Measurements from ENCODE around the gene LMF2.

Gene LMF2

GRCh38 chr22:50467341-50467740 is 40.2 kb downstream of the LMF2 start:
- TF ChIP-seq GATA2 (IDR thresholded peaks at IDR 0.05; ENCODE audit: low read depth, low read length) (no peak), GATA3 (IDR thresholded peaks at IDR 0.05; ENCODE audit: low read depth, low read length) (no peak)

DNA sequence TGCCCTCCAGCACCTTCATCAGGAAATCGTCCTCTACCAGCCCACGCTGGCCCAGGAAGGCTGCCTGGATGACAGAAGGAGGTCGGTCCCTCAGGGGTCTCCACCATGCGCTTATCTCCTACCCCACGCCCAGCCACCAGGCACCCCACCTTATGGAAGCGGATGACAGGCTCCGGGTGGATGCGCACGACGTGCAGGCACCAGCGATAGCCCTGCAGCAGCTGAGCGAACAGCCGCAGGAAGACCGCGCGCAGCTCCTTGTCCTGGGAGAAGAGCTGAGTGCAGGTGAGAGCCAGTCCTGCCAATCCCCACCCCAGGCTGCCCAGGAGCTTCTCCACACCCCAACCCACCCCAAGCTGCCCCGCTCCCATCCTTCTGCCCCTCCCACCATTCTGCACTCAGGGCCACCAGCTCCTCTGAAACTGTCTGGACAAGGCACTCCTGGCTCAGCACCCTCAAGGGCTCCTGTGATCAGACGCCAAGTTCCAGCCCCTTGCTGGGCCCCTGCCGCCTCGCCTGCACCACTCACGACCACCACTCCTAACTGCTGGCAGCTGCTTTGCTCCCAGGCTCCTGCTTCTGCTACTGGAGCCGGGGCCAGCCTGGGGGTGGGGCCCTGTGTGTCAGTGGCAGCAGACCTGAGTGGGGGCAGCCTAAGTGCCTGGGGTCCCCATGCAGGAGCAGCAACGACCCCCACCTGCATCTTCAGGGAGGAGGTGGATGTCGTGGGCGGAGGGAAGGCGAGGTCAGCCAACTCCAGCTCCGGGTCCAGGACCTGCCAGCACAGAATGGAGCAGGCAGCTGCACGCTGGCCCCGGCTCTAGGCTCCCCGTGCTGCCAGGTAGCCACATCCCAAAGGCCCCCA is 42.2 kb downstream of the LMF2 start:
- TF ChIP-seq GATA3 (IDR thresholded peaks at IDR 0.05; ENCODE audit: low read depth, low read length) (no peak), GATA2 (IDR thresholded peaks at IDR 0.05; ENCODE audit: low read depth, low read length) (no peak)

- TF ChIP-seq GATA3 (IDR thresholded peaks at IDR 0.05; ENCODE audit: low read depth, low read length) (no peak), GATA2 (IDR thresholded peaks at IDR 0.05; ENCODE audit: low read depth, low read length) (no peak)
Observed at GRCh38 chr22:50464451-50464850, 43.1 kb downstream of the LMF2 start.

- TF ChIP-seq GATA3 (IDR thresholded peaks at IDR 0.05; ENCODE audit: low read depth, low read length) (no peak), GATA2 (IDR thresholded peaks at IDR 0.05; ENCODE audit: low read depth, low read length) (no peak)
Observed at GRCh38 chr22:50463188-50463900, 44.2 kb downstream of the LMF2 start.

DNA sequence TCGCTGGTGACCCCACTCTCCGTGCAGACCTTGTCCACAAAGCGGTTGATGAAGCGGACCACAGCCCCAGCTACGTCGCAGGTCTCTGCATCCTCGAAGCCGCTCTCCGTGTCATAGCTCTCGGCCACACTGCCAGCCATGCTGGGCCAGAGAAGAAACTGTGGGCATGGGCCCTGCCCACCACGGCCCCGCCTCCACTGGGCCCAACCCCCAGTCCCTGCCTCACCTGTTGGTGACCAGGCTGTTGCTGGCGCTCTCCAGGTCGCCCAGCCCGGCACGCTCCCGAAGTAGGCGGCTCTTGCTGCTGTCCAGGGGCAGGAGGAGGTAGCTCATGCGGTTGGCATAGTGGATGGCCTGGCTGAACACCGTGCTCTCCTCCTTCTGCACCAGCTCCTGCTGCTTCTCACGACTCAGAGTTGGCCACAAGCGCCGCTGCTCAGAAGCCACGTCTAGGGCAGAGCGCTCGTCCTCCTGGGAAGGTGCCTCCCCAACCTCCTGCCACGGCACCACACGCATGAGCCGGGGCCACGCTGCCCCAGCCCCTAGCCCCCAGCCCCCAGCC is 45.4 kb downstream of the LMF2 start:
- TF ChIP-seq GATA2 (IDR thresholded peaks at IDR 0.05; ENCODE audit: low read depth, low read length), result no peak
- TF ChIP-seq GATA3 (IDR thresholded peaks at IDR 0.05; ENCODE audit: low read depth, low read length), result no peak

DNA sequence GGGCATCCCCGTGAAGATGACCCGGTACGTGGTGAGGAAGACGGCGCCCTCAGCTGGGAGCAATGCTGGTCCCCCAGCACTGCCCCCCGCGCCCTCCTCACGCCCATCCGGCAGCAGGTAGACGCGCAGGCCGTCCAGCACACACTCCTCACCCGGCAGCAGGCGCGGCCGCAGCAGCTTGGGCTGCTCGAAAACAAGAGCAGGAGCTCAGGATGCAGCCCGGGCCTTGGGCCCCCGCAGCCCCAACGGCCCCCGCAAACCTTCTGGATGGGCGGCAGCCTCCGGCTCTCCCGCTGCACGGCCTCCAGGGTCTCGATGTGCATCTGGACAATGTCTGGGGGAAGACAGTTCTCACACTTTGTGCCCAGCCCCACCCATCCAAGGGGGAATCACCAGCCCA is 46.0 kb downstream of the LMF2 start:
- no peak for TF ChIP-seq GATA2 (IDR thresholded peaks at IDR 0.05; ENCODE audit: low read depth, low read length)
- no peak for TF ChIP-seq GATA3 (IDR thresholded peaks at IDR 0.05; ENCODE audit: low read depth, low read length)

DNA sequence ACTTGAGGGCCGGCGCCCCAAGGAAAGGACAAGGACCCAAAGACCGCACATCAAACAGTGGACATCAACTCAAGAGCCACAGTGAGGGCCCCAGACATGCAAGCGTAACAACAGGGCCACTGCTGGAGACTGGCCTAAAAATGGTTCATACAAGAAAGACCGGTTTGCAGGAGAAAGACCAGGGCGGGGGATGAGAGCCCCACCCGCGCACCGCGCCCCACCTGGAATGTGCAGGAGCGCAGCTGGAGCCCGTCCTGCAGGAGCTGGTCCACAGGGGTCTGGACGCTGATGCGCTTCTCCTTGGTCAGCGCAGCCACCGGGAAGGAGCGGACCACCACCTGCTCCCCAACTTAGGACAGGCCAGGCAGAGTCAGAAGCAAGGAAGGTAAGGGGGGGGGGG is 46.6 kb downstream of the LMF2 start:
- no peak for TF ChIP-seq GATA3 (IDR thresholded peaks at IDR 0.05; ENCODE audit: low read depth, low read length)
- no peak for TF ChIP-seq GATA2 (IDR thresholded peaks at IDR 0.05; ENCODE audit: low read depth, low read length)

DNA sequence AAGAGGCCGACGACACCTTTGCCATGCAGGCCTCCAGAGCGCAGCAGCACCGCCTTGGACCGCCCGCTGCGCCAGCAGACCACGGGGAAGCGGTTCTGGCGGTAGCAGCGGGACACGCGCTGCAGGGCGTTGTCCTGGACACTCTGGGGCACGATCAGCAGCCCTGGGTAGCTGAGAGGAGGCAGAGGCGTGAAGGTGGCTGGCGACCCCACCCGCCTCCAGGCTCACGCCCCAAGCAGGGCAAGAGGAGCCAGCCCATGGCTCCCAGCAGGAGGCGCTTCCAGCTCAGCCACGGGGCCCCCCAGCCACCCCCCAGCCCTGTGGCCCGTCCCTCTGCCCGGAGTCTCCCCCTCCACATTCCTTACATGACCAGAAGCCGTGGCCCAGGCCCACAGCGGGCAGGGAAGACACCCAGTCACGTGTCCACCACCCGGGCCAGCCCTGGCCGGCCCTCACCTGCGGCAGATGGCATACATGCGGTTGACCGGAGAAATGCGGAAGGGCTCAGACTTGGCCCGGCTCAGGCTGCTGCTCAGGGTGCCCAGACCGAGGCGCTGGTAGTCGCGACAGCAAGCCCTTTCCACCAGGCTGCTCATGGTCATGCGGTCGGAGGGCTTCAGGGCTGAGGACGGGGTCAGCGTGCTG is 47.9 kb downstream of the LMF2 start:
- TF ChIP-seq GATA3 (IDR thresholded peaks at IDR 0.05; ENCODE audit: low read depth, low read length), result no peak
- no peak for TF ChIP-seq GATA2 (IDR thresholded peaks at IDR 0.05; ENCODE audit: low read depth, low read length)

- TF ChIP-seq GATA3 (IDR thresholded peaks at IDR 0.05; ENCODE audit: low read depth, low read length) (no peak), GATA2 (IDR thresholded peaks at IDR 0.05; ENCODE audit: low read depth, low read length) (no peak)
Observed at GRCh38 chr22:50459016-50459415, 48.5 kb downstream of the LMF2 start.

GRCh38 chr22:50456466-50457234 is 50.9 kb downstream of the LMF2 start:
- no peak for TF ChIP-seq GATA3 (IDR thresholded peaks at IDR 0.05; ENCODE audit: low read depth, low read length)
- TF ChIP-seq GATA2 (IDR thresholded peaks at IDR 0.05; ENCODE audit: low read depth, low read length), result no peak

- no peak for TF ChIP-seq GATA3 (IDR thresholded peaks at IDR 0.05; ENCODE audit: low read depth, low read length)
- TF ChIP-seq GATA2 (IDR thresholded peaks at IDR 0.05; ENCODE audit: low read depth, low read length), result no peak
Observed at GRCh38 chr22:50456026-50456425, 51.5 kb downstream of the LMF2 start.

- TF ChIP-seq GATA3 (IDR thresholded peaks at IDR 0.05; ENCODE audit: low read depth, low read length), result no peak
Observed at GRCh38 chr22:50455201-50455600, 52.3 kb downstream of the LMF2 start.

DNA sequence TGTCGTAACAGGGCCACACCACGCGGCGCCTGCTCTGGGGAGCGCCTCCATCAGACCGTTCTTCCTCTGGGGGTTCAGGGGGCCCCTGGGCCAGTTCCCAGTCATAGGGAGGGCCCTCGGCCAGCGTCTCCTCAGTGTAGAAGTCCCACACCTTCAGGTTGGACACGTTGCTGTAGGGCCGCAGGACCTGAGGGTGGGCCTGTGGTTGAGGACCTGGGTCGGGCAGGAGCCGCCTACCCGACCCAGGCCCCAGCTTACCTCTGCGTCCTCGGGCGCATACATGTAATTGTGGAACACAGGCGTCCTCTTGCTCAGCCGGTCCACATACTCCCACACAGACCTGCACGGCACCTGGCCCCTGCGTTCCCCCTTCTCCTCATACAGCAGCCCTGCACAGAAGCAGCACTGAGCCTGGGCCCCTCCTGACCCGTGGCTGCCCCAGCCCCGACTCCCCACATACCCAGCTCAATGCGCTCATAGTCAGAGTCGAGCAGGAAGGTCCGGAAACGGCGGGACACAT is 52.9 kb downstream of the LMF2 start:
- TF ChIP-seq GATA2 (IDR thresholded peaks at IDR 0.05; ENCODE audit: low read depth, low read length), result no peak
- TF ChIP-seq GATA3 (IDR thresholded peaks at IDR 0.05; ENCODE audit: low read depth, low read length), result no peak
